ENCODE measurements around the gene MED28.

The MED28 gene

DNA sequence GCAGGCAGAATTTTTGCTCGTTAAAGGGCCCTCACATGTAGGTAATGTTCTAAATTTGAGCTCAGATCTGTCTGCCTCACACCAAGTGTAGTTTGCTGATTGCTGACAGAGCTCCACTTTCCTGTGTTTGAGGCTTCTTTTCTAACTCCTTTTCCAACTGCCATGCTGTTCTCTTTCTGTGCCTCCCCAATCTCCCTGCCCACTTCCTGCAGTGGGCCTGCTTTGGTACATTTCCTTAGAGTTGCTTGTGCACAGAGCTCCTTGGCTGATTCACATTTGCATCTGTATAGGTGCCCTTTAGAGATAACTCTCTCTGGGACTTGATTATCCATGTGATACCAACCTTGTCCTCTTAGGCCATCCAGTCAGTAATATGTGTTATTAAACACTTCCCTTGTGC is 4.5 kb downstream of the MED28 start:
- Histone ChIP-seq H3K4me1 (ENCODE audit: control insufficient read depth, insufficient read depth, low read length) (0 out of 2 replicates have a peak, but pooled peaks cover 3% of the 10 kb centered on the region), H3K27ac (ENCODE audit: low read depth, low read length) (no peak overlapping the region), H3K4me3 (ENCODE audit: low read depth, low read length) (no peak overlapping the region), H3K9me3 (ENCODE audit: control insufficient read depth, insufficient read depth, low read length) (no peaks in the 10 kb centered on the region), H3K9ac (ENCODE audit: low read depth, low read length) (no peak overlapping the region), H3K27me3 (ENCODE audit: control insufficient read depth, insufficient read depth, low read length) (no peaks in the 10 kb centered on the region), H3K36me3 (ENCODE audit: control insufficient read depth, insufficient read depth, low read length) (peaks cover 76% of the 10 kb centered on the region)

- Histone ChIP-seq H3K9ac (ENCODE audit: low read depth, low read length) (no peak overlapping the region), H3K4me1 (ENCODE audit: control insufficient read depth, insufficient read depth, low read length) (0 out of 2 replicates have a peak, but pooled peaks cover 3% of the 10 kb centered on the region), H3K9me3 (ENCODE audit: control insufficient read depth, insufficient read depth, low read length) (no peaks in the 10 kb centered on the region), H3K27ac (ENCODE audit: low read depth, low read length) (no peak overlapping the region), H3K4me3 (ENCODE audit: low read depth, low read length) (no peak overlapping the region), H3K27me3 (ENCODE audit: control insufficient read depth, insufficient read depth, low read length) (no peaks in the 10 kb centered on the region), H3K36me3 (ENCODE audit: control insufficient read depth, insufficient read depth, low read length) (peaks cover 82% of the 10 kb centered on the region)
These were observed 5.1 kb downstream of the MED28 start for GRCh38 chr4:17619416-17620105.

DNA sequence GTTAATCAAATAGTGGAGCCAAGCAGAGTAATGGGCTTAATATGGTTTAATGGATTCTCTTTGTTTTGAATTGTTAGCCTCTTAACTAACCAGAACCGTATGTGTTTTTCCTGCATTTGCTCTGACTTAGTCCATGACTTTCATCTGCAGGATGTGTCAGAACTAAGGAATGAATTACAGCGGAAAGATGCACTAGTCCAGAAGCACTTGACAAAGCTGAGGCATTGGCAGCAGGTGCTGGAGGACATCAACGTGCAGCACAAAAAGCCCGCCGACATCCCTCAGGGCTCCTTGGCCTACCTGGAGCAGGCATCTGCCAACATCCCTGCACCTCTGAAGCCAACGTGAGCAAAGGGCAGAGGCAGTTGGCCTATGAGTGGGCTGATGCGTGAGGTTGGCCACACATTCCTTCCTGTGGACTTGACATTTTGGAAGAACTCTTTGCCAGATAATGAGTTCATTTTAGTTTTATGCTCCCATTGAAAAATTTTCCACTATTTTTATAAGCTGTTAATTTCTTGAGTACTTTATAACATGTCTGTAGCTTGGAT is 9.1 kb downstream of the MED28 start:
- H3K4me3 ChIP-seq (ENCODE audit: low read depth, low read length): no peak overlapping the region
- no peaks in the 10 kb centered on the region for H3K27me3 ChIP-seq (ENCODE audit: control insufficient read depth, insufficient read depth, low read length)
- peaks cover 99% of the 10 kb centered on the region for H3K36me3 ChIP-seq (ENCODE audit: control insufficient read depth, insufficient read depth, low read length)
- H3K9ac ChIP-seq (ENCODE audit: low read depth, low read length): no peak overlapping the region
- H3K9me3 ChIP-seq (ENCODE audit: control insufficient read depth, insufficient read depth, low read length): no peaks in the 10 kb centered on the region
- H3K4me1 ChIP-seq (ENCODE audit: control insufficient read depth, insufficient read depth, low read length): no peaks in the 10 kb centered on the region
- H3K27ac ChIP-seq (ENCODE audit: low read depth, low read length): no peak overlapping the region

DNA sequence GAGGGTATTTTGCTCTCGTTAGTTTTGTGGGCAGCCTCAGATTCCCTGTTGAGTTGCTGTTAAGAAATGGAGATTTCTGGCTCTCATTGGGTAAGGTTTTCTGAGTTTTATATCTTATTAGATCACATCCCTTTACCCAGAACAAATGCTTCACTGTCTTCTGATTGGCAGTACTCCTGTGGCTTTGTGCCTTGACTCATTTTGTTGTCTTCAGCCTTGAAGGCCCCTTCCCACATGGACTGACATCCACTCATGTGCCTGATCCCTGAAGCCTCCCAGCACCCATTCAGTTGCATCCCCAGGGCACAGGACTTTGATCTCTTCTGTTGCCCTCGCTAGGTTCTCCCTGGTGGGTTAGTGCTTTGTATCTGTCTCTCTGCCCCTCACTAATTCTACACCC is 10.4 kb downstream of the MED28 start:
- peaks cover 100% of the 10 kb centered on the region for H3K36me3 ChIP-seq (ENCODE audit: control insufficient read depth, insufficient read depth, low read length)

GRCh38 chr4:17630228-17630627 is 15.8 kb downstream of the MED28 start:
- no peak overlapping the region for H3K27ac ChIP-seq (ENCODE audit: low read depth, low read length)
- H3K36me3 ChIP-seq (ENCODE audit: control insufficient read depth, insufficient read depth, low read length): peaks cover 99% of the 10 kb centered on the region
- no peaks in the 10 kb centered on the region for H3K27me3 ChIP-seq (ENCODE audit: control insufficient read depth, insufficient read depth, low read length)
- H3K4me3 ChIP-seq (ENCODE audit: low read depth, low read length): no peak overlapping the region
- H3K9me3 ChIP-seq (ENCODE audit: control insufficient read depth, insufficient read depth, low read length): no peaks in the 10 kb centered on the region
- H3K4me1 ChIP-seq (ENCODE audit: control insufficient read depth, insufficient read depth, low read length): peaks cover 3% of the 10 kb centered on the region; the same call in 1 of the 2 replicates
- H3K9ac ChIP-seq (ENCODE audit: low read depth, low read length): no peak overlapping the region

More for the DNA sequence above, 10.4 kb downstream of the MED28 start:
- Histone ChIP-seq H3K4me3 (ENCODE audit: low read depth, low read length) (no peak overlapping the region), H3K9ac (ENCODE audit: low read depth, low read length) (no peak overlapping the region), H3K27ac (ENCODE audit: low read depth, low read length) (no peak overlapping the region), H3K4me1 (ENCODE audit: control insufficient read depth, insufficient read depth, low read length) (no peaks in the 10 kb centered on the region), H3K9me3 (ENCODE audit: control insufficient read depth, insufficient read depth, low read length) (no peaks in the 10 kb centered on the region), H3K27me3 (ENCODE audit: control insufficient read depth, insufficient read depth, low read length) (no peaks in the 10 kb centered on the region)

- Histone ChIP-seq H3K4me3 (ENCODE audit: low read depth, low read length) (no peak overlapping the region), H3K36me3 (ENCODE audit: control insufficient read depth, insufficient read depth, low read length) (peaks cover 70% of the 10 kb centered on the region), H3K27ac (ENCODE audit: low read depth, low read length) (no peak overlapping the region), H3K9me3 (ENCODE audit: control insufficient read depth, insufficient read depth, low read length) (no peaks in the 10 kb centered on the region), H3K27me3 (ENCODE audit: control insufficient read depth, insufficient read depth, low read length) (no peaks in the 10 kb centered on the region), H3K4me1 (ENCODE audit: control insufficient read depth, insufficient read depth, low read length) (peaks cover 3% of the 10 kb centered on the region; the same call in 1 of the 2 replicates), H3K9ac (ENCODE audit: low read depth, low read length) (no peak overlapping the region)
These were observed 19.2 kb downstream of the MED28 start for GRCh38 chr4:17633600-17633999.

- H3K36me3 ChIP-seq (ENCODE audit: control insufficient read depth, insufficient read depth, low read length): peaks cover 56% of the 10 kb centered on the region
- H3K27me3 ChIP-seq (ENCODE audit: control insufficient read depth, insufficient read depth, low read length): no peaks in the 10 kb centered on the region
- H3K4me3 ChIP-seq (ENCODE audit: low read depth, low read length): no peak overlapping the region
- no peaks in the 10 kb centered on the region for H3K9me3 ChIP-seq (ENCODE audit: control insufficient read depth, insufficient read depth, low read length)
- H3K27ac ChIP-seq (ENCODE audit: low read depth, low read length): no peak overlapping the region
- no peak overlapping the region for H3K9ac ChIP-seq (ENCODE audit: low read depth, low read length)
- H3K4me1 ChIP-seq (ENCODE audit: control insufficient read depth, insufficient read depth, low read length): peaks cover 3% of the 10 kb centered on the region; the same call in 1 of the 2 replicates
These were observed 20.6 kb downstream of the MED28 start for GRCh38 chr4:17635056-17635455.

GRCh38 chr4:17636341-17636695 is 21.9 kb downstream of the MED28 start:
- Histone ChIP-seq H3K9ac (ENCODE audit: low read depth, low read length) (no peak overlapping the region), H3K36me3 (ENCODE audit: control insufficient read depth, insufficient read depth, low read length) (peaks cover 44% of the 10 kb centered on the region), H3K9me3 (ENCODE audit: control insufficient read depth, insufficient read depth, low read length) (no peaks in the 10 kb centered on the region), H3K4me3 (ENCODE audit: low read depth, low read length) (no peak overlapping the region), H3K4me1 (ENCODE audit: control insufficient read depth, insufficient read depth, low read length) (peaks cover 3% of the 10 kb centered on the region; the same call in 1 of the 2 replicates), H3K27ac (ENCODE audit: low read depth, low read length) (peak overlapping the region; percentile 69), H3K27me3 (ENCODE audit: control insufficient read depth, insufficient read depth, low read length) (no peaks in the 10 kb centered on the region)

- H3K27ac ChIP-seq (ENCODE audit: low read depth, low read length): peak overlapping the region; percentile 69
- H3K4me3 ChIP-seq (ENCODE audit: low read depth, low read length): no peak overlapping the region
- no peaks in the 10 kb centered on the region for H3K27me3 ChIP-seq (ENCODE audit: control insufficient read depth, insufficient read depth, low read length)
- H3K9me3 ChIP-seq (ENCODE audit: control insufficient read depth, insufficient read depth, low read length): no peaks in the 10 kb centered on the region
- peaks cover 37% of the 10 kb centered on the region for H3K36me3 ChIP-seq (ENCODE audit: control insufficient read depth, insufficient read depth, low read length)
- peaks cover 3% of the 10 kb centered on the region; the same call in 1 of the 2 replicates for H3K4me1 ChIP-seq (ENCODE audit: control insufficient read depth, insufficient read depth, low read length)
- H3K9ac ChIP-seq (ENCODE audit: low read depth, low read length): no peak overlapping the region
These were observed 22.5 kb downstream of the MED28 start for GRCh38 chr4:17636696-17637622.

GRCh38 chr4:17639136-17639535 is 24.7 kb downstream of the MED28 start:
- H3K9ac ChIP-seq (ENCODE audit: low read depth, low read length): no peak overlapping the region
- H3K36me3 ChIP-seq (ENCODE audit: control insufficient read depth, insufficient read depth, low read length): peaks cover 16% of the 10 kb centered on the region
- H3K4me1 ChIP-seq (ENCODE audit: control insufficient read depth, insufficient read depth, low read length): no peaks in the 10 kb centered on the region
- H3K27me3 ChIP-seq (ENCODE audit: control insufficient read depth, insufficient read depth, low read length): peaks cover 10% of the 10 kb centered on the region
- H3K4me3 ChIP-seq (ENCODE audit: low read depth, low read length): no peak overlapping the region
- H3K27ac ChIP-seq (ENCODE audit: low read depth, low read length): no peak overlapping the region
- no peaks in the 10 kb centered on the region for H3K9me3 ChIP-seq (ENCODE audit: control insufficient read depth, insufficient read depth, low read length)

DNA sequence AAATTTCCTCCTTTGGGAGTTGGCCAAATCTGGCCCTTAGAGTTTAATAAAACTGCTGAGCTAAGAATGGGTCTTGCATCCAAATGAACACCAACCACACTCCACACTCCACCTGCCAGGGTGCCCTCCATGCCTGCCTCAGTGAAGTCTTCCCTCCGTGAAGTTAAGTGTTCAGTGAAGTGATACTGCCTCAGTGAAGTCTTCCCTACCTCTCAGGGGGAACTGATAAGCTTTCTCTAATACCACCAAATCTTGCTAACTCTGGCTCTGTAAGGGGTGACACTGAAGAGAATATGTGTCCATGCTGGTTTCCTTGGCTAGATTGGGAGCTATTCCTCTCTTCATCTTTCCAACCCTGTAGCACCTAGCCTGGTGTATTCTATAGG is 27.9 kb downstream of the MED28 start:
- Histone ChIP-seq H3K27ac (ENCODE audit: low read depth, low read length) (no peak overlapping the region), H3K9ac (ENCODE audit: low read depth, low read length) (no peak overlapping the region), H3K4me1 (ENCODE audit: control insufficient read depth, insufficient read depth, low read length) (no peaks in the 10 kb centered on the region), H3K27me3 (ENCODE audit: control insufficient read depth, insufficient read depth, low read length) (peaks cover 10% of the 10 kb centered on the region), H3K9me3 (ENCODE audit: control insufficient read depth, insufficient read depth, low read length) (no peaks in the 10 kb centered on the region), H3K4me3 (ENCODE audit: low read depth, low read length) (peak overlapping the region; percentile 39), H3K36me3 (ENCODE audit: control insufficient read depth, insufficient read depth, low read length) (no peaks in the 10 kb centered on the region)

Measured in HUES48 (cell line).